Hepatocyte (in vitro differentiated cells): ENCODE measurements around the gene ZDHHC1. TPM values are rescaled to one million over a fixed set of nuclear protein-coding genes. Genes with fewer than 3 reads are reported as not detected.
"Not testable (repeated sequence)": the region's sequence is repeated elsewhere in the genome, so short reads cannot be mapped to it uniquely, and the experiment has no call there.

Experiments
- DNase-seq: peaks from one replicate; pipeline ENCODE4 v3.0.0-alpha.2; 2016; ENCODE audit warnings: low spot score
- H2AFZ ChIP-seq: fragments of 200-600 bp; sonication (generic); 2 replicates; pipeline ENCODE4 v1.6.0; 2016; ENCODE audit warnings: antibody characterized with exemption, mild to moderate bottlenecking
- H3K27ac ChIP-seq: fragments of 200-600 bp; sonication (generic); 2 replicates; pipeline ENCODE4 v1.5.1; 2016; ENCODE audit warnings: mild to moderate bottlenecking
- H3K27me3 ChIP-seq: fragments of 200-600 bp; sonication (generic); 2 replicates; pipeline ENCODE4 v1.6.1; 2016
- H3K36me3 ChIP-seq: fragments of 200-600 bp; sonication (generic); replicated peaks from 2 replicates; pipeline ENCODE4 v1.5.1; 2016; ENCODE audit warnings: low read depth; ENCODE audit not compliant: insufficient read depth
- H3K4me1 ChIP-seq: fragments of 200-600 bp; sonication (generic); 2 replicates; pipeline ENCODE4 v1.5.1; 2016; ENCODE audit warnings: mild to moderate bottlenecking, moderate library complexity; ENCODE audit not compliant: insufficient read depth
- H3K4me2 ChIP-seq: fragments of 200-600 bp; sonication (generic); 2 replicates; pipeline ENCODE4 v1.6.0; 2016
- H3K4me3 ChIP-seq: fragments of 200-600 bp; sonication (generic); 2 replicates; pipeline ENCODE4 v1.5.1; 2016; ENCODE audit warnings: mild to moderate bottlenecking
- H3K79me2 ChIP-seq: fragments of 200-600 bp; sonication (generic); 2 replicates; pipeline ENCODE4 v1.6.0; 2017; ENCODE audit warnings: mild to moderate bottlenecking
- H3K9me2 ChIP-seq: fragments of 200-600 bp; sonication (generic); replicated peaks from 2 replicates; pipeline ENCODE4 v1.6.0; 2017; ENCODE audit warnings: mild to moderate bottlenecking; ENCODE audit not compliant: insufficient read depth
- H3K9me3 ChIP-seq: fragments of 200-600 bp; sonication (generic); 2 replicates; pipeline ENCODE4 v1.5.1; 2016; ENCODE audit warnings: low read depth, mild to moderate bottlenecking
- H4K20me1 ChIP-seq: fragments of 200-600 bp; sonication (generic); 2 replicates; pipeline ENCODE4 v1.6.0; 2016; ENCODE audit warnings: mild to moderate bottlenecking; ENCODE audit not compliant: insufficient read depth, poor library complexity, severe bottlenecking
- CTCF ChIP-seq: fragments of 200-600 bp; sonication (generic); IDR thresholded peaks from 2 replicates; pipeline ENCODE4 v1.5.1; 2016; ENCODE audit warnings: antibody characterized with exemption, mild to moderate bottlenecking; ENCODE audit not compliant: poor library complexity
- EZH2 ChIP-seq: fragments of 200-600 bp; sonication (generic); IDR thresholded peaks from 2 replicates; pipeline ENCODE4 v1.6.1; 2016; ENCODE audit warnings: antibody characterized with exemption, mild to moderate bottlenecking, borderline replicate concordance
- EZH2phosphoT487 ChIP-seq: fragments of 200-600 bp; sonication (generic); IDR thresholded peaks from one replicate; pipeline ENCODE4 v1.6.1; 2018; ENCODE audit warnings: antibody characterized with exemption, mild to moderate bottlenecking, low read depth, moderate library complexity; ENCODE audit not compliant: unreplicated experiment, severe bottlenecking
- WGBS: methylation state at CpG from one replicate; pipeline ENCODE4 v1.1.6; 2016; ENCODE audit warnings: low lambda C conversion rate; ENCODE audit errors: missing lambda C conversion rate; 5-methylcytosine and 5-hydroxymethylcytosine counted together
- polyA plus RNA-seq: library from polyadenylated mRNA; unstranded; fragments of >200 nt; fragmentation: Nextera tagmentation; extraction: Ambion mirVana; gene quantifications from 2 replicates; pipeline ENCODE4 v1.2.1, GENCODE V29; 2016
- total RNA-seq: library from RNA; depleted of rRNA; stranded (reverse); fragments of >200 nt; gene quantifications from 2 replicates; pipeline ENCODE4 v1.2.3, GENCODE V29; 2014

ZDHHC1 gene
- total and polyA plus RNA-seq, 2 experiments from 2014 or later, result 5.9 to 10.6 TPM

- DNase-seq, result no peak
- no peaks in the 10 kb centered on the region for H3K9me3 ChIP-seq
- no peaks in the 10 kb centered on the region for H3K27me3 ChIP-seq
- peak overlapping the region; percentile 44 for H3K27ac ChIP-seq
- H3K9me2 ChIP-seq, result no peaks in the 10 kb centered on the region
- no peak overlapping the region for H2AFZ ChIP-seq
- peaks cover 6% of the 10 kb centered on the region for H3K4me1 ChIP-seq
- no peaks in the 10 kb centered on the region for H3K36me3 ChIP-seq
- H3K79me2 ChIP-seq, result no peaks in the 10 kb centered on the region
- no peak overlapping the region for H3K4me3 ChIP-seq
- no peaks in the 10 kb centered on the region for H4K20me1 ChIP-seq
- TF ChIP-seq EZH2 (no peak), EZH2phosphoT487 (no peak), CTCF (no peak)
- 68% methylated on average over 2 of the region's 2 CpGs for WGBS
- H3K4me2 ChIP-seq, result no peak overlapping the region
Observed at GRCh38 chr16:67417333-67418061, 1.2 kb upstream of the ZDHHC1 start.

GRCh38 chr16:67415421-67415820, 856 bp downstream of the ZDHHC1 start:
- not testable (repeated sequence) for H3K79me2 ChIP-seq, H3K36me3 ChIP-seq, H4K20me1 ChIP-seq, H3K9me2 ChIP-seq, H3K27me3 ChIP-seq, H3K9me3 ChIP-seq, H3K4me1 ChIP-seq, DNase-seq
- Histone ChIP-seq H3K4me3 (peak overlapping the region; percentile 76), H3K4me2 (peak overlapping the region; percentile 94), H3K27ac (peak overlapping the region; percentile 74), H2AFZ (peak overlapping the region; percentile 96)
- WGBS, result 98% methylated on average over 17 of the region's 19 CpGs

GRCh38 chr16:67413978-67414911, 2.0 kb downstream of the ZDHHC1 start:
- no peak for DNase-seq
- Histone ChIP-seq H4K20me1 (no peaks in the 10 kb centered on the region), H2AFZ (no peak overlapping the region), H3K27me3 (no peaks in the 10 kb centered on the region), H3K4me1 (peaks cover 6% of the 10 kb centered on the region), H3K9me3 (no peaks in the 10 kb centered on the region), H3K36me3 (no peaks in the 10 kb centered on the region), H3K4me2 (no peak overlapping the region), H3K79me2 (no peaks in the 10 kb centered on the region), H3K4me3 (no peak overlapping the region), H3K9me2 (no peaks in the 10 kb centered on the region), H3K27ac (no peak overlapping the region)
- TF ChIP-seq EZH2phosphoT487, result no peak
- TF ChIP-seq EZH2, result no peak
- TF ChIP-seq CTCF, result no peak
- 69% methylated on average over 6 of the region's 6 CpGs for WGBS

- H3K4me1 ChIP-seq, result peaks cover 6% of the 10 kb centered on the region
- no peaks in the 10 kb centered on the region for H3K9me2 ChIP-seq
- 43% methylated on average over 2 of the region's 2 CpGs for WGBS
- no peak overlapping the region for H3K4me3 ChIP-seq
- H3K79me2 ChIP-seq, result no peaks in the 10 kb centered on the region
- H3K4me2 ChIP-seq, result no peak overlapping the region
- no peak for TF ChIP-seq CTCF
- TF ChIP-seq EZH2, result no peak
- no peak for TF ChIP-seq EZH2phosphoT487
- no peak overlapping the region for H2AFZ ChIP-seq
- H3K36me3 ChIP-seq, result no peaks in the 10 kb centered on the region
- no peaks in the 10 kb centered on the region for H4K20me1 ChIP-seq
- H3K27ac ChIP-seq, result no peak overlapping the region
- no peaks in the 10 kb centered on the region for H3K9me3 ChIP-seq
- no peaks in the 10 kb centered on the region for H3K27me3 ChIP-seq
- no peak for DNase-seq
Observed at GRCh38 chr16:67412294-67412693, 4.0 kb downstream of the ZDHHC1 start.
